B cell (primary cell): ENCODE measurements around the gene SLC7A7. TPM values are rescaled to one million over a fixed set of nuclear protein-coding genes. Genes with fewer than 3 reads are reported as not detected.

Experiments used
- ATAC-seq: fragments of 200-7000 bp; cut with Tn5 transposase; one replicate; pipeline ENCODE4 v1.10.0; 2021; ENCODE audit warnings: low read depth, mild to moderate bottlenecking, moderate number of reproducible peaks, moderate library complexity
- CTCF ChIA-PET: fragments of 350-600 bp; sonication (Branson Sonifier 250); formaldehyde crosslinking; loops from one replicate; lab custom pipeline; 2021; ENCODE audit warnings: antibody characterized with exemption, inconsistent platforms; lab: Charles Lee
- POLR2A ChIA-PET: fragments of 350-600 bp; sonication (Branson Sonifier 250); formaldehyde crosslinking; loops from one replicate; lab custom pipeline; 2021; ENCODE audit warnings: antibody characterized with exemption; lab: Charles Lee
- DNase-seq: peaks from one replicate; pipeline ENCODE4 v3.0.0; 2013
- H2AFZ ChIP-seq: 2 replicates; pipeline ENCODE4 v1.6.1; 2012; ENCODE audit warnings: mild to moderate bottlenecking, low read depth, low read length; ENCODE audit not compliant: insufficient read depth, poor library complexity, severe bottlenecking
- H3K27ac ChIP-seq, 2 donors: 1 replicate in 1 of 2; 2 replicates in 1 of 2; pipeline ENCODE4 v1.5.1; 2012 to 2013; ENCODE audit warnings: low read length in 2 of 2, mild to moderate bottlenecking in 2 of 2, moderate library complexity in 1 of 2
- H3K27me3 ChIP-seq, 4 experiments: fragments of 200-600 bp in 1 of 4; sonication (generic) in 1 of 4; replicated peaks in 1 of 4; 1 replicate in 2 of 4; 2 replicates in 2 of 4; pipeline versions ENCODE4 v1.6.1 to v1.7.0; 2013 to 2016; ENCODE audit warnings: low read length in 3 of 4, mild to moderate bottlenecking in 2 of 4, mixed read lengths in 1 of 4, moderate library complexity in 1 of 4; ENCODE audit not compliant: insufficient read depth in 4 of 4, control insufficient read depth in 3 of 4; ENCODE audit errors: control extremely low read depth in 1 of 4
- H3K36me3 ChIP-seq, 2 experiments: replicated peaks in 1 of 2; 1 replicate in 1 of 2; 2 replicates in 1 of 2; pipeline versions ENCODE4 v1.6.1 to v1.7.1; 2013; ENCODE audit warnings: low read length in 1 of 2; ENCODE audit not compliant: insufficient read depth in 2 of 2, control insufficient read depth in 1 of 2; ENCODE audit errors: control extremely low read depth in 1 of 2, extremely low read depth in 1 of 2
- H3K4me1 ChIP-seq, 2 donors: fragments of 200-600 bp in 1 of 2; sonication (generic) in 1 of 2; 1 replicate in 1 of 2; 2 replicates in 1 of 2; pipeline versions ENCODE4 v1.5.1 to v1.6.1; 2013 to 2017; ENCODE audit warnings: low read length in 2 of 2; ENCODE audit not compliant: control insufficient read depth in 2 of 2, insufficient read depth in 2 of 2
- H3K4me2 ChIP-seq: replicated peaks from 2 replicates; pipeline ENCODE3; 2012; ENCODE audit warnings: mild to moderate bottlenecking, low read depth, low read length; ENCODE audit not compliant: poor library complexity, severe bottlenecking
- H3K4me3 ChIP-seq, 5 experiments: fragments of 200-600 bp in 1 of 5; sonication (generic) in 1 of 5; 1 replicate in 3 of 5; 2 replicates in 2 of 5; pipeline versions ENCODE4 v1.5.1 to v1.7.0; 2011 to 2016; ENCODE audit warnings: low read length in 4 of 5, mild to moderate bottlenecking in 4 of 5, low read depth in 2 of 5, control low read depth in 1 of 5, moderate library complexity in 1 of 5; ENCODE audit not compliant: insufficient read depth in 1 of 5; ENCODE audit errors: control extremely low read depth in 1 of 5, extremely low read depth in 1 of 5
- H3K79me2 ChIP-seq: fragments of 200-600 bp; sonication (generic); one replicate; pipeline ENCODE4 v1.6.0; 2016; ENCODE audit warnings: low read length; ENCODE audit not compliant: control insufficient read depth, insufficient read depth
- H3K9ac ChIP-seq: fragments of 200-600 bp; sonication (generic); 2 replicates; pipeline ENCODE4 v1.6.1; 2017; ENCODE audit warnings: mild to moderate bottlenecking, low read length, moderate library complexity
- H3K9me3 ChIP-seq, 3 donors: one replicate each; pipeline versions ENCODE4 v1.6.1 to v1.7.1; 2013; ENCODE audit warnings: low read length in 2 of 3; ENCODE audit not compliant: control insufficient read depth in 2 of 3, insufficient read depth in 1 of 3; ENCODE audit errors: control extremely low read depth in 1 of 3
- H4K20me1 ChIP-seq: 2 replicates; pipeline ENCODE4 v1.6.0; 2012; ENCODE audit warnings: mild to moderate bottlenecking, low read length; ENCODE audit not compliant: insufficient read depth, control insufficient read depth, poor library complexity, severe bottlenecking
- H3K27ac Mint-ChIP-seq: one replicate; pipeline ENCODE4 v1.8.0; 2021; ENCODE audit warnings: mixed read lengths
- H3K27me3 Mint-ChIP-seq: one replicate; pipeline ENCODE4 v1.8.0; 2021; ENCODE audit warnings: mixed read lengths
- H3K4me1 Mint-ChIP-seq: one replicate; pipeline ENCODE4 v1.8.0; 2021; ENCODE audit warnings: mixed read lengths
- H3K4me3 Mint-ChIP-seq: one replicate; pipeline ENCODE4 v1.8.0; 2021; ENCODE audit warnings: mixed read lengths
- H3K9me3 Mint-ChIP-seq: one replicate; pipeline ENCODE4 v1.8.0; 2022; ENCODE audit warnings: mixed read lengths; ENCODE audit not compliant: insufficient read depth
- CTCF ChIP-seq: fragments of 200-600 bp; IDR thresholded peaks from one replicate; pipeline ENCODE4 v1.8.0; 2022; ENCODE audit warnings: antibody characterized with exemption, mild to moderate bottlenecking
- EZH2 ChIP-seq: IDR thresholded peaks from 2 replicates; pipeline ENCODE4 v1.6.1; 2012; ENCODE audit warnings: borderline replicate concordance, low read depth, mild to moderate bottlenecking, moderate library complexity, low read length; ENCODE audit not compliant: insufficient read depth, poor library complexity, severe bottlenecking
- WGBS: methylation state at CpG from one replicate; pipeline ENCODE4 v1.1.5; 2013; ENCODE audit warnings: missing lambda C conversion rate; ENCODE audit not compliant: insufficient coverage; 5-methylcytosine and 5-hydroxymethylcytosine counted together
- intact Hi-C: fragments of 100-400 bp; cut with micrococcal nuclease; formaldehyde crosslinking; loops from one replicate; pipeline ENCODE4 v1.10.0; 2022
- polyA plus RNA-seq: library from polyadenylated mRNA; depleted of rRNA; stranded (reverse); fragments of >200 nt; gene quantifications from 2 replicates; pipeline ENCODE4 v1.2.3, GENCODE V29; 2012
- total RNA-seq, 2 donors: library from RNA; stranded (reverse); fragments of 120-200 nt in 1 of 2; gene quantifications; 1 replicate in 1 of 2; 2 replicates in 1 of 2; pipeline versions ENCODE4 v1.2.3 to v1.2.4, GENCODE V29; 2013 to 2022

Gene SLC7A7
- total and polyA plus RNA-seq, 2 donors (not counting 1 experiment from before 2014, with no cell fraction given) = 33.4 to 50.0 TPM

DNA sequence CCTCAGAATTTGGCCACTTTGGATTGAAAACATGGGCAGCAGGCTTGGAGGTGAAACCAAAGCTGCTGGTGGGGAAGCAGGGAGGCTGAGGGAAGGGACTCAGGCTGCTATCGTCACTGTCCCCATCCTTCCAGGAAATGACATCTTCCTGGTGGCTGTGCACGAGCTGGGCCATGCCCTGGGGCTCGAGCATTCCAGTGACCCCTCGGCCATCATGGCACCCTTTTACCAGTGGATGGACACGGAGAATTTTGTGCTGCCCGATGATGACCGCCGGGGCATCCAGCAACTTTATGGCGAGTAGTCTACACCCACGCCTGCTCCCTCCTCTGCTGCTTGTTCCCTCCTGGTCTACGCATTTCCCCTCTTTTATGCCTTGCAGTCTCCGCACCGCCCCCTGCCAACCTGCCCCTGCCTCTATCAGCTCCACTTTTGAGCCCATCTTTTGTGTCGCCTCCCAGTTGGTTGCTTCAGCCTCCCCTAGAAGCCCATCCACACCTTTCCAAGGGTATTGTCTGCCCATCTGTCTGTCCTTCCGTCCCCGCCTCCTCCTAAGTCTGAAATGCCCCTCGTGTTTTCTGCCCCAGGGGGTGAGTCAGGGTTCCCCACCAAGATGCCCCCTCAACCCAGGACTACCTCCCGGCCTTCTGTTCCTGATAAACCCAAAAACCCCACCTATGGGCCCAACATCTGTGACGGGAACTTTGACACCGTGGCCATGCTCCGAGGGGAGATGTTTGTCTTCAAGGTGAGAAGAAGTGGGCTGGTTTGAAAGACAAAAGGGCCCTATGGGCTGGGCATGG, 28.1 kb upstream of the SLC7A7 start:
- 90% methylated on average over 19 of the region's 21 CpGs for WGBS
- POLR2A ChIA-PET = interaction anchor here (0.7 kb wide), 1 partner anchor 49 kb away, joined by 7 read pairs; no protein-coding TSS in a partner anchor
- H3K27ac Mint-ChIP-seq = no peak overlapping the region
- H3K79me2 ChIP-seq = no peaks in the 10 kb centered on the region
- H3K9me3 Mint-ChIP-seq = no peaks in the 10 kb centered on the region
- H3K4me1 ChIP-seq = no peaks in the 10 kb centered on the region
- intact Hi-C loops = no loop called here
- H3K36me3 ChIP-seq = no peaks in the 10 kb centered on the region
- peaks cover 2% of the 10 kb centered on the region for H3K4me1 Mint-ChIP-seq
- H3K4me3 ChIP-seq = no peak overlapping the region
- no peaks in the 10 kb centered on the region for H4K20me1 ChIP-seq
- DNase-seq = no peak
- no peaks in the 10 kb centered on the region for H3K9me3 ChIP-seq
- TF ChIP-seq EZH2 (no peak), CTCF (no peak)
- H3K27me3 ChIP-seq = peaks cover 0 to 29% (median 4%) of the 10 kb centered on the region in 4 experiments
- no peak overlapping the region for H3K4me2 ChIP-seq
- no peak for ATAC-seq
- H2AFZ ChIP-seq = no peak overlapping the region
- CTCF ChIA-PET = interaction anchor here (0.9 to 1.9 kb wide), 3 partner anchors 9 to 24 kb away, joined by 4 to 9 read pairs (median 4); no protein-coding TSS in a partner anchor
- no peak overlapping the region for H3K27ac ChIP-seq
- H3K9ac ChIP-seq = no peak overlapping the region
- peaks cover 8% of the 10 kb centered on the region for H3K27me3 Mint-ChIP-seq
- H3K4me3 Mint-ChIP-seq = no peak overlapping the region
